K562 (cell line): ENCODE measurements around the gene SMG6. TPM values are rescaled to one million over a fixed set of nuclear protein-coding genes. Genes with fewer than 3 reads are reported as not detected.

Experiments used
- ATF1 ChIP-seq, 2 experiments: fragments of 450-650 bp in 1 of 2; IDR thresholded peaks; 2 replicates each; pipeline ENCODE4 v1.6.1; 2016; ENCODE audit warnings: missing compliant biosample characterization in 1 of 2, missing genetic modification characterization in 1 of 2
- COPS2 ChIP-seq: fragments of 450-650 bp; conservative IDR thresholded peaks from 2 replicates; pipeline ENCODE4 v1.6.1; 2016; ENCODE audit warnings: mild to moderate bottlenecking, moderate library complexity
- CREB3 ChIP-seq: fragments of 450-650 bp; conservative IDR thresholded peaks from 2 replicates; pipeline ENCODE4 v1.6.1; 2016; ENCODE audit warnings: missing genetic modification characterization, low read depth, mild to moderate bottlenecking, missing compliant biosample characterization, moderate library complexity
- EHMT2 ChIP-seq: fragments of 450-650 bp; IDR thresholded peaks from 2 replicates; pipeline ENCODE4 v1.6.1; 2018; ENCODE audit warnings: antibody characterized with exemption
- GMEB1 ChIP-seq: fragments of 250-450 bp; sonication (Bioruptor Pico); IDR thresholded peaks from 2 replicates; pipeline ENCODE4 v1.4.0; 2020; ENCODE audit warnings: mild to moderate bottlenecking
- HEY1 ChIP-seq: fragments of 250-450 bp; sonication (Bioruptor Pico); IDR thresholded peaks from 2 replicates; pipeline ENCODE4 v1.5.0; 2020; ENCODE audit warnings: mild to moderate bottlenecking, moderate library complexity, borderline replicate concordance
- HLTF ChIP-seq: fragments of 450-650 bp; IDR thresholded peaks from 2 replicates; pipeline ENCODE4 v1.6.1; 2016
- HNRNPLL ChIP-seq: fragments of 200-400 bp; formaldehyde crosslinking; IDR thresholded peaks from 2 replicates; pipeline ENCODE4 v1.6.1; 2017; ENCODE audit warnings: low read length, low read depth, mild to moderate bottlenecking; ENCODE audit not compliant: poor library complexity, severe bottlenecking
- JUND ChIP-seq, 2 experiments: IDR thresholded peaks; 2 replicates in 1 of 2; 3 replicates in 1 of 2; pipeline ENCODE4 v1.6.1; 2011; ENCODE audit warnings: borderline replicate concordance in 2 of 2, low read depth in 2 of 2, low read length in 2 of 2, improper control_type of control experiment in 1 of 2, missing biosample characterization in 1 of 2, missing genetic modification characterization in 1 of 2, missing genetic modification reagents in 1 of 2
- KLF1 ChIP-seq: fragments of 450-650 bp; IDR thresholded peaks from 2 replicates; pipeline ENCODE4 v1.6.1; 2016; ENCODE audit warnings: missing genetic modification characterization, missing compliant biosample characterization
- MEF2A ChIP-seq: IDR thresholded peaks from 2 replicates; pipeline ENCODE4 v1.6.1; 2011; ENCODE audit warnings: low read depth, mild to moderate bottlenecking, low read length, moderate library complexity; ENCODE audit not compliant: control insufficient read depth
- MLLT1 ChIP-seq, 2 experiments: fragments of 450-650 bp; IDR thresholded peaks; 2 replicates each; pipeline ENCODE4 v1.6.1; 2016
- MTA2 ChIP-seq: fragments of 450-650 bp; IDR thresholded peaks from 2 replicates; pipeline ENCODE4 v1.6.1; 2016; ENCODE audit warnings: low read depth
- PHTF2 ChIP-seq: fragments of 250-450 bp; sonication (Bioruptor Pico); IDR thresholded peaks from 2 replicates; pipeline ENCODE4 v1.5.0; 2021; ENCODE audit warnings: mild to moderate bottlenecking
- POLR3A ChIP-seq: IDR thresholded peaks from 2 replicates; pipeline ENCODE4 v1.6.1; 2011; ENCODE audit warnings: borderline replicate concordance, mild to moderate bottlenecking, moderate library complexity; ENCODE audit not compliant: insufficient read length, insufficient read depth; ENCODE audit errors: extremely low read depth
- RAD51 ChIP-seq: fragments of 450-650 bp; IDR thresholded peaks from 2 replicates; pipeline ENCODE4 v1.7.1; 2016; ENCODE audit warnings: low read depth, mild to moderate bottlenecking, borderline replicate concordance
- TBL1XR1 ChIP-seq, 2 experiments: IDR thresholded peaks; 2 replicates each; pipeline ENCODE4 v1.6.1; 2012; ENCODE audit warnings: improper control_type of control experiment in 2 of 2, low read length in 2 of 2, mild to moderate bottlenecking in 1 of 2
- XRCC3 ChIP-seq: fragments of 450-650 bp; IDR thresholded peaks from 2 replicates; pipeline ENCODE4 v1.6.1; 2017; ENCODE audit warnings: mild to moderate bottlenecking, moderate library complexity
- ZKSCAN3 ChIP-seq: fragments of 250-450 bp; sonication (Bioruptor Pico); IDR thresholded peaks from 2 replicates; pipeline ENCODE4 v1.4.0; 2020
- ZNF175 ChIP-seq: fragments of 200-800 bp; sonication (Bioruptor generic); IDR thresholded peaks from 2 replicates; pipeline ENCODE4 v1.6.1; 2016; ENCODE audit warnings: low read depth, mild to moderate bottlenecking, missing genetic modification characterization, missing compliant biosample characterization
- ZNF217 ChIP-seq: sonication (generic); formaldehyde crosslinking; IDR thresholded peaks from 2 replicates; pipeline ENCODE4 v1.8.0; 2022; ENCODE audit warnings: mild to moderate bottlenecking, missing genetic modification reagents
- ZNF347 ChIP-seq: fragments of 450-650 bp; formaldehyde crosslinking; IDR thresholded peaks from 2 replicates; pipeline ENCODE4 v1.4.0; 2020; ENCODE audit warnings: low read depth, mild to moderate bottlenecking, moderate library complexity
- ZNF764 ChIP-seq: fragments of 250-450 bp; sonication (Bioruptor Pico); IDR thresholded peaks from 2 replicates; pipeline ENCODE4 v1.4.0; 2020; ENCODE audit warnings: low read depth, mild to moderate bottlenecking, moderate library complexity
- polyA plus RNA-seq, 8 experiments: library from polyadenylated mRNA; depleted of rRNA in 4 of 8; stranded (reverse) in 5 of 8; unstranded in 3 of 8; fragments of >200 nt; fragmentation: Nextera tagmentation in 2 of 8; fragmentation: Illumina TruSeq in 1 of 8; extraction: Ambion mirVana in 2 of 8; extraction: Trizol in 1 of 8; gene quantifications; 2 replicates each; pipeline versions ENCODE4 v1.2.1 to v1.2.3, GENCODE V29; 2011 to 2014; ENCODE audit warnings: inconsistent platforms in 1 of 8, missing spikeins in 1 of 8
- total RNA-seq, 7 experiments: library from RNA; depleted of rRNA in 6 of 7; stranded (reverse); fragments of >200 nt in 6 of 7; fragmentation: Illumina TruSeq in 2 of 7; extraction: Trizol in 2 of 7; gene quantifications; 2 replicates each; pipeline versions ENCODE4 v1.2.1 to v1.2.3, GENCODE V29; 2011 to 2021; ENCODE audit warnings: low replicate concordance in 1 of 7

Gene SMG6
- total and polyA plus RNA-seq, 9 of the 15 experiments (the other 6 are each of a cell fraction or from before 2014, with no cell fraction given) = 0.44 to 13.9 (median 6.0) TPM

- TF ChIP-seq POLR3A (no peak), PHTF2 (no peak), RAD51 (no peak), HNRNPLL (no peak), ZNF347 (no peak), ZNF217 (CRISPR knock-in tag) (no peak), GMEB1 (CRISPR knock-in tag) (peak; percentile 42; the same call in 1 of the 2 replicates), EHMT2 (no peak), HLTF (no peak), COPS2 (no peak), TBL1XR1 (IDR thresholded peaks at IDR 0.05; ENCODE audit: low read length in 2 of 2) (no peak), ATF1 (CRISPR knock-in tag; IDR thresholded peaks at IDR 0.05) (no peak), ATF1 (tag; IDR thresholded peaks at IDR 0.05) (peak; percentile 83), JUND (IDR thresholded peaks at IDR 0.05; ENCODE audit: borderline replicate concordance, low read depth, low read length) (0 out of 2 replicates have a peak, but pooled peaks have one; percentile 8), JUND (tag; IDR thresholded peaks at IDR 0.05; ENCODE audit: borderline replicate concordance, low read depth, low read length) (no peak; the same call in 2 of the 3 replicates), HEY1 (CRISPR knock-in tag) (no peak), MTA2 (no peak), CREB3 (tag) (no peak), MEF2A (no peak), KLF1 (tag) (peak; percentile 77), ZNF175 (CRISPR knock-in tag) (no peak), XRCC3 (no peak), MLLT1 (IDR thresholded peaks at IDR 0.05) (no peak), ZNF764 (CRISPR knock-in tag) (no peak), ZKSCAN3 (CRISPR knock-in tag) (no peak)
These were observed 261.8 kb downstream of the SMG6 start, which contains the start of gene OVCA2 (continued) for GRCh38 chr17:2041561-2042389.
